CD4-positive, alpha-beta T cell treated with Interleukin-6 for 4 hours (primary cell): Measurements from ENCODE around the gene SLC6A2.
"Not testable (repeated sequence)": the region's sequence is repeated elsewhere in the genome, so short reads cannot be mapped to it uniquely, and the experiment has no call there.

ENCODE experiments used
- DNase-seq: peaks from one replicate; pipeline ENCODE4 v3.0.0-alpha.2; 2020; ENCODE audit warnings: mixed read lengths

SLC6A2 gene

GRCh38 chr16:55717326-55717725, 61.5 kb downstream of the SLC6A2 start:
- no peak for DNase-seq

- no peak for DNase-seq
Measured at GRCh38 chr16:55725055-55725777, 69.4 kb downstream of the SLC6A2 start.

- DNase-seq, result no peak
Measured at GRCh38 chr16:55728797-55729196, 73.0 kb downstream of the SLC6A2 start.

- DNase-seq, result no peak
Measured at GRCh38 chr16:55730115-55730514, 74.3 kb downstream of the SLC6A2 start.

- DNase-seq, result no peak
Measured at GRCh38 chr16:55732496-55732895, 76.7 kb downstream of the SLC6A2 start.

- no peak for DNase-seq
Measured at GRCh38 chr16:55734665-55735064, 78.9 kb downstream of the SLC6A2 start.

- DNase-seq, result no peak
Measured at GRCh38 chr16:55735120-55735781, 79.5 kb downstream of the SLC6A2 start.

- DNase-seq, result no peak
Measured at GRCh38 chr16:55736671-55737070, 80.9 kb downstream of the SLC6A2 start.

- DNase-seq, result no peak
Measured at GRCh38 chr16:55737318-55737717, 81.5 kb downstream of the SLC6A2 start.

- DNase-seq, result no peak
Measured at GRCh38 chr16:55737966-55738365, 82.2 kb downstream of the SLC6A2 start.

GRCh38 chr16:55746081-55746480, 90.3 kb downstream of the SLC6A2 start:
- DNase-seq, result no peak

GRCh38 chr16:55747785-55748184, 92.0 kb downstream of the SLC6A2 start:
- DNase-seq, result no peak

- not testable (repeated sequence) for DNase-seq
Measured at GRCh38 chr16:55752465-55753144, 96.8 kb downstream of the SLC6A2 start.

GRCh38 chr16:55753145-55753631, 97.4 kb downstream of the SLC6A2 start:
- DNase-seq, result not testable (repeated sequence)
